ENCODE data around the gene RABEP1. TPM values are rescaled to one million over a fixed set of nuclear protein-coding genes. Genes with fewer than 3 reads are reported as not detected.
"Not testable (repeated sequence)": the region's sequence is repeated elsewhere in the genome, so short reads cannot be mapped to it uniquely, and the experiment has no call there.

The RABEP1 gene, protein sequence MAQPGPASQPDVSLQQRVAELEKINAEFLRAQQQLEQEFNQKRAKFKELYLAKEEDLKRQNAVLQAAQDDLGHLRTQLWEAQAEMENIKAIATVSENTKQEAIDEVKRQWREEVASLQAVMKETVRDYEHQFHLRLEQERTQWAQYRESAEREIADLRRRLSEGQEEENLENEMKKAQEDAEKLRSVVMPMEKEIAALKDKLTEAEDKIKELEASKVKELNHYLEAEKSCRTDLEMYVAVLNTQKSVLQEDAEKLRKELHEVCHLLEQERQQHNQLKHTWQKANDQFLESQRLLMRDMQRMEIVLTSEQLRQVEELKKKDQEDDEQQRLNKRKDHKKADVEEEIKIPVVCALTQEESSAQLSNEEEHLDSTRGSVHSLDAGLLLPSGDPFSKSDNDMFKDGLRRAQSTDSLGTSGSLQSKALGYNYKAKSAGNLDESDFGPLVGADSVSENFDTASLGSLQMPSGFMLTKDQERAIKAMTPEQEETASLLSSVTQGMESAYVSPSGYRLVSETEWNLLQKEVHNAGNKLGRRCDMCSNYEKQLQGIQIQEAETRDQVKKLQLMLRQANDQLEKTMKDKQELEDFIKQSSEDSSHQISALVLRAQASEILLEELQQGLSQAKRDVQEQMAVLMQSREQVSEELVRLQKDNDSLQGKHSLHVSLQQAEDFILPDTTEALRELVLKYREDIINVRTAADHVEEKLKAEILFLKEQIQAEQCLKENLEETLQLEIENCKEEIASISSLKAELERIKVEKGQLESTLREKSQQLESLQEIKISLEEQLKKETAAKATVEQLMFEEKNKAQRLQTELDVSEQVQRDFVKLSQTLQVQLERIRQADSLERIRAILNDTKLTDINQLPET
- 10 to 100 TPM; 26.7 to 58.3 (median 48.4) TPM for total RNA-seq
- polyA plus RNA-seq, result 10 to 100 TPM; 21.1 to 64.5 (median 34.3) TPM
- long read RNA-seq, donor 1, full-length matches to known transcripts, result 6 of 35 reads
- long read RNA-seq, donor 1, partial matches to known transcripts, result 23 of 35 reads
- long read RNA-seq, donor 1, other reads (novel, unspliced or antisense), result 6 of 35 reads
- long read RNA-seq, donor 2, full-length matches to known transcripts, result 4 of 29 reads
- long read RNA-seq, donor 2, partial matches to known transcripts, result 19 of 29 reads
- long read RNA-seq, donor 2, other reads (novel, unspliced or antisense), result 6 of 29 reads
- long read RNA-seq, donor 3, full-length matches to known transcripts, result 4 of 4 reads
- long read RNA-seq, donor 3, partial matches to known transcripts, result 0 of 4 reads
- long read RNA-seq, donor 3, other reads (novel, unspliced or antisense), result 0 of 4 reads
- long read RNA-seq, donor 4, partial matches to known transcripts, result 34 of 39 reads
- long read RNA-seq, donor 4, other reads (novel, unspliced or antisense), result 5 of 39 reads
- long read RNA-seq, donor 5, full-length matches to known transcripts, result 74 of 95 reads
- long read RNA-seq, donor 5, partial matches to known transcripts, result 10 of 95 reads
- long read RNA-seq, donor 5, other reads (novel, unspliced or antisense), result 11 of 95 reads
- long read RNA-seq, donor 6, partial matches to known transcripts, result 23 of 30 reads
- long read RNA-seq, donor 6, other reads (novel, unspliced or antisense), result 7 of 30 reads
- long read RNA-seq, donor 7, full-length matches to known transcripts, result 2 of 7 reads
- long read RNA-seq, donor 7, partial matches to known transcripts, result 5 of 7 reads
- long read RNA-seq, donor 7, other reads (novel, unspliced or antisense), result 0 of 7 reads
- long read RNA-seq, donor 8, full-length matches to known transcripts, result 7 of 7 reads
- long read RNA-seq, donor 8, partial matches to known transcripts, result 0 of 7 reads
- long read RNA-seq, donor 8, other reads (novel, unspliced or antisense), result 0 of 7 reads
- long read RNA-seq, donor 9, full-length matches to known transcripts, result 4 of 58 reads
- long read RNA-seq, donor 9, partial matches to known transcripts, result 43 of 58 reads
- long read RNA-seq, donor 9, other reads (novel, unspliced or antisense), result 11 of 58 reads
- long read RNA-seq, donor 10, partial matches to known transcripts, result 14 of 23 reads
- long read RNA-seq, donor 10, other reads (novel, unspliced or antisense), result 9 of 23 reads

DNA sequence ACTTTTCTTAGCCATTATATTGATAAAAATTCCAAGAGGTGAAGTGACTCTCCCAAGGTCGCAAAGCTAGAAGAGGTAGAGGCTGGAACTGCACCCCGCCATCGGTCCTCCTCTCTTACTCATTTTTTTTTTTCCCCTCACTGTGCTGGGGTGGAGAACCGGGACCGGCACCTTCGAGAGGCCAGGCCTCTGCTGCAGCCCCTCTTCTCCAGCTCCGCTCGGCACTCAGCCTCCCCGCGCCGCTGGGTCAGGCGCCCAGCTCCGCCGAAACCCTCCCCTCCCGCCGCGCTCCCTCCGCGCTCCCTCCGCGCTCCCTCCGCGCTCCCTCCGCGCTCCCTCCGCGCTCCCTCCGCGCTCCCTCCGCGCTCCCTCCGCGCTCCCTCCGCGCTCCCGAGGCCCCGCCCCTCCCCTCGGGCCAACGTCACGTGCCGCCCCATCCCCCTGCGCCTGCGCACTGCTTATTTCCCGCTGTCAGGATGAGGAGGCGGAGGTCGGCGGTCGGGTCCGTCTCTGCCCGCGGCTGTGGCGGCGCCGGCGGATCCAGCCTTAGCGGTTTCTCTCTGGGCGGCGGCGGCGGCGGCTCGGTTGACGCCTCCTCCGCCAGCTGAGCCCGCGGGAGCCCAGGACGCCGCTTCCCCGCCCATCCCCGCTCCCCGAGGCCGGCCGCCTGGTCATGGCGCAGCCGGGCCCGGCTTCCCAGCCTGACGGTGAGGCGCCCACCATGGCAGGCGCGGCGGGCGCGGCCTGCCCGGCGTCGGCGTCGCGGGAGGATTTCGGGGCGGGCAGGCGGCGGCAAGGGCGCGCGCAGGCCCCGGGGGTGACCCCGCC, at the start of gene RABEP1:
RABEP1 (plus strand) TSS at position 471 of the 828 bp plus-strand sequence; CDS start at position 674, 203 bp downstream.
- intact Hi-C loops (cut with DNase I), result no loop called here
- H3K4me3 ChIP-seq, result peak within 1 kb of the TSS; percentile 38 to 95 (median 66)
- no peaks in the 10 kb centered on the region for H3K27me3 ChIP-seq
- WGBS, 4 donors, result 1 to 2% (median 2%) methylated on average over 5 to 96 of the region's 98 CpGs
- H3K27ac ChIP-seq, result peak within 1 kb of the TSS in 4 of 5 donors; percentile 87 to 97 (median 88)
- no peaks in the 10 kb centered on the region for H3K9me3 ChIP-seq (replicated peaks in 1 of 3)
- TF ChIP-seq POLR2A (IDR thresholded peaks at IDR 0.05), result peak; percentile 73 to 90
- TF ChIP-seq, protein P1, sequence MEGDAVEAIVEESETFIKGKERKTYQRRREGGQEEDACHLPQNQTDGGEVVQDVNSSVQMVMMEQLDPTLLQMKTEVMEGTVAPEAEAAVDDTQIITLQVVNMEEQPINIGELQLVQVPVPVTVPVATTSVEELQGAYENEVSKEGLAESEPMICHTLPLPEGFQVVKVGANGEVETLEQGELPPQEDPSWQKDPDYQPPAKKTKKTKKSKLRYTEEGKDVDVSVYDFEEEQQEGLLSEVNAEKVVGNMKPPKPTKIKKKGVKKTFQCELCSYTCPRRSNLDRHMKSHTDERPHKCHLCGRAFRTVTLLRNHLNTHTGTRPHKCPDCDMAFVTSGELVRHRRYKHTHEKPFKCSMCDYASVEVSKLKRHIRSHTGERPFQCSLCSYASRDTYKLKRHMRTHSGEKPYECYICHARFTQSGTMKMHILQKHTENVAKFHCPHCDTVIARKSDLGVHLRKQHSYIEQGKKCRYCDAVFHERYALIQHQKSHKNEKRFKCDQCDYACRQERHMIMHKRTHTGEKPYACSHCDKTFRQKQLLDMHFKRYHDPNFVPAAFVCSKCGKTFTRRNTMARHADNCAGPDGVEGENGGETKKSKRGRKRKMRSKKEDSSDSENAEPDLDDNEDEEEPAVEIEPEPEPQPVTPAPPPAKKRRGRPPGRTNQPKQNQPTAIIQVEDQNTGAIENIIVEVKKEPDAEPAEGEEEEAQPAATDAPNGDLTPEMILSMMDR (IDR thresholded peaks at IDR 0.05), result peak in 5 of 6 experiments; percentile 31 to 60 (median 41)
- peaks cover 21 to 34% of the 10 kb centered on the region in 2 donors for H3K4me1 ChIP-seq (replicated peaks in 1 of 2)
- peak; percentile 91 to 95 (median 93) for DNase-seq
- H3K36me3 ChIP-seq (replicated peaks in 1 of 2), result no peaks in the 10 kb centered on the region

DNA sequence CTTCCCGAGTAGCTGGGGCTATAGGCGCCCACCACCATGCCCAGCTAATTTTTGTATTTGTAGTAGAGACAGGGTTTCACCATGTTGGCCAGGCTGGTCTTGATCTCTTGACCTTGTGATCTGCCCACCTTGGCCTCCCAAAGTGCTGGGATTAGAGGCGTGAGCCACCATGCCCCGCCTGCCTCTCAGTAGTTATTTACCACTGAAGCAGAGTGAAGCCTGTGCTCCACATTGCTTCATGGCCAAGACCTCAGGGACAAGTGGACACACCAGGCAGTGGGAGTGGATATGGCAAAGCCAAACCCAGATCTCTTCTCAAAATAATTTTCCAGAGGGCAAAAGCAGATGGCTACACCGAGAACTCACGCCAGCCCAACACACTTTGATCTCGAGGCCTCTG, 48.6 kb upstream of the RABEP1 start:
- H3K36me3 ChIP-seq (replicated peaks in 1 of 2); DNase-seq; H3K4me1 ChIP-seq (replicated peaks in 1 of 2); intact Hi-C loops (cut with DNase I); H3K9me3 ChIP-seq (replicated peaks in 1 of 3); H3K27me3 ChIP-seq: not testable (repeated sequence)
- WGBS, 4 donors, result 89 to 96% (median 93%) methylated on average over 5 to 7 of the region's 7 CpGs
- peak overlapping the region in 4 of 5 donors; percentile 14 to 81 (median 40) for H3K27ac ChIP-seq
- H3K4me3 ChIP-seq, result peak overlapping the region in 1 of 4 donors; percentile 31

DNA sequence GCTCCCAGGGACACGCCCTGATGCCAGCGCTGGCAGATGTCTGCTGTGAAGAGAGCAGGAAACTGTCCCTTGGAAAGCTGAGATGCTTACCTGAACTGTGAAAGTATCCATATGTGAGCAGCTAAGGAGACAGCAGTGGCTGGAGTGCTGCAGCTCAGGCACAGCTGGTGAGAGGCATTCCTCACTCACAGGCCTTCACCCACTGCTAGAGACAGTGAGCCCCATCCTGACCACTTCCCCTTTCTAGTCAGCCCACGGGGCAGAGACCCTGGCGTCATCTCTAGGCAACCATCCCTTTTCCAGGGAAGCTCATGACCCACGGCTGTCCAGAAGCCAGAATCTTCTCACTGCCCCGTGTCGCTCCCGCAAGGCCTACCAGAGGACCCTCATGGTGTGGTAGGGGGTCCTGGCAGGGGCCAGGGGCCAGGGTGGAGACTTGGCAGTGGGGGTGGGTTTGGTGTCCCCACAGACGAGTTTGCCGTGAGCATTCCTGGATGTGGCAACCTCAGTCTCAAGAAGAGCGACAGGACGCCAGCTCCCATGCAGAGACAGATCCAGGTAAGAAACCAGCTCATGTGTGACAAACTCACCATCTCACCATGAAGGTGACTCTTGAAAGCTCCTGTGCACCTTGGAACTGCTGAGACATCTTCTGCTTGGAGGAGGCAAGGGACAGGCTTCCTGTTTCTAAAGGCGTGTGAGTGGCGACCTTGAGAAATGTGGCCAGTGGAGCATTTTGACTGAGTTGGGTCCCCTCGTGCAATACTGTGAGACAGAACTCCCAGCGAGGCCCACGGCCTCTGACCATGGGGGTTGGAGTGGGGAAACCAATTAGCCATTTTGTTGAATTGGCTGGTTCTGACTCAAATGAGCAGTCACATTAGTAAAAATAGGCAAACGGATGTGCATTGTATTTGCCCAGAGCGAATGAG, 47.2 kb upstream of the RABEP1 start, which contains the start of gene SCIMP:
SCIMP (minus strand) TSS at position 216 of the 932 bp plus-strand sequence; CDS start at position 111, 105 bp downstream.
- H3K4me1 ChIP-seq (replicated peaks in 1 of 2), result no peaks in the 10 kb centered on the region
- no peaks in the 10 kb centered on the region for H3K9me3 ChIP-seq (replicated peaks in 1 of 3)
- TF ChIP-seq, protein P1 (IDR thresholded peaks at IDR 0.05), result no peak
- no peak for TF ChIP-seq POLR2A (IDR thresholded peaks at IDR 0.05)
- peak within 1 kb of the TSS in 4 of 5 donors; percentile 17 to 81 (median 40) for H3K27ac ChIP-seq
- H3K4me3 ChIP-seq, result peak within 1 kb of the TSS in 1 of 4 donors; percentile 31
- 75 to 84% (median 82%) methylated on average over 15 to 19 of the region's 19 CpGs for WGBS, 4 donors
- H3K36me3 ChIP-seq (replicated peaks in 1 of 2), result no peaks in the 10 kb centered on the region
- H3K27me3 ChIP-seq, result no peaks in the 10 kb centered on the region
- intact Hi-C loops (cut with DNase I), result loop anchor here in 1 of 2 donors (5.0 kb wide), 1 partner anchor 38 kb away; no protein-coding TSS in a partner anchor
- peak; percentile 33 to 66 (median 45) for DNase-seq

Data from adrenal gland (tissue), 19 donors.